HG03432 (cell line): ENCODE data around the gene GRM8.

Experiments
- ATAC-seq: cut with Tn5 transposase; IDR thresholded peaks from one replicate; pipeline ENCODE4 v1.9.1; 2021; ENCODE audit warnings: mild to moderate bottlenecking, moderate library complexity; ENCODE audit not compliant: unreplicated experiment

The GRM8 gene

DNA sequence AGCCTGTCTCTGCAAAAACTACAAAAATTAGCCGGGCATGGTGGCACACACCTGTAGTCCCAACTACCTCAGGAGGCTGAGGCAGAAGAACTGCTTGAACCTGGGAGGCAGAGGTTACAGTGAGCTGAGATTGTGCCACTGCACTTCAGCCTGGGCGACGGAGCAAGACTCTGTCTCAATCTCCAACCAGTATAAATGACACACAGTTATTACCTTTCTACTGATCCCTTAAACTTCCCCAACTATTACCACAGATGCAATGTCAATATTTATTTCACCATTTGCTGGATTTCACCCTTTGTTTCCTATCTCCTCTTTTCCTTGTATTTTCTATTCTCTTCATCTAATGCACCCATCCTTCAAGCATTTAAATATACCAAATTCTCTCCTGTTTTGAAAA is 431.8 kb downstream of the GRM8 start:
- ATAC-seq, result no peak

DNA sequence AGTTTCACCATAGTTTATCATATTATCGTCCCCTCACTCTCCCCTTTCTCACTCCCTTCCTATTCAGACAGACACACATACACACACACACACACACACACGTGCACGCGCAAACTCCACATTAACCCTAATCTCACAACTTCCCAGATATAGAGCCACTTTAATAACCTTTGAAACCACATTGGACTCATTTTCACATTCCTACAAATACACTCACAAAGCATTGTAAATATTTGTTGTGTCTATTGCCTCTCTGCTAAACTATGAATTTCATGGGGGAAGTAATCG is 433.6 kb downstream of the GRM8 start:
- no peak for ATAC-seq

GRCh38 chr7:126818393-126819196 is 434.1 kb downstream of the GRM8 start:
- no peak for ATAC-seq

GRCh38 chr7:126809188-126809587 is 443.6 kb downstream of the GRM8 start:
- ATAC-seq, result no peak

- no peak for ATAC-seq
Observed at GRCh38 chr7:126806614-126807013, 446.1 kb downstream of the GRM8 start.

DNA sequence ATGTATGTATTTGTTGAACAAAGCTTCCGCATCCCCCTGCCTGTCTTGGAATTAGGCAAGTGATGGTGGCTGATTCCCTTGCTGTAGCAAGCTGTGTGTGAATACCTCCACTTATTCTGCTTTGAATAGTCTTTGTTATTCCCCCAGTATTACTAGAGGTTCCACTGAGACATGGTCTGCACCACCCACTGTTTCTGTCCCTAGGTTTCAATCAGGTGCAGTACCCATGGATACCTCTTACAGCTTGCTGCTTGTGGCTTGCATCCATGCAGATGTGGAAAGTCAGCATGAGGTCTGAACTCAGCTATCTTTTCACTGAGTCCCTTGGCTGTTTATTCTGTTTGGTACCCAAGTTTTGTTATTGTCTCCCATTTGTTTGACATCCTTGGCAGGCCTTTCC is 447.4 kb downstream of the GRM8 start:
- no peak for ATAC-seq

DNA sequence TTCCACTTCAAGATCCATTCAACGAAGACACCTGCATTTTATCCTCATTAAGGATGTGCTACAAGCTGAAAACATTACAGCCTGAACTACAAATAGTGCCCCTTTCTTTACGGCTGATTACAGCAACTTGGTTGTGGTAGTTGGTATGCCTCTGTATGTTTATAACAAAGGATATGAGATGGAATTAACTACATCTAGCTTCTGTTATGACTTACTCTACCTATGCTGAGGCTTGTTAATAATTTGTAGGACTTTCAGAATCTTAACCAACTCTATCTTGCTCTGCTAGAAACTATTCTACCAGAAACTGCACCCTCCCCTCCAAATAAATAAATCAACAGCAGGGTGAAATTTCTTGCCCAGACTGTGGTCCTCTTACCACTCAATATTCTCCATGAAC is 448.1 kb downstream of the GRM8 start:
- ATAC-seq, result peak; percentile 79

GRCh38 chr7:126803990-126804389 is 448.8 kb downstream of the GRM8 start:
- no peak for ATAC-seq

GRCh38 chr7:126803060-126803665 is 449.6 kb downstream of the GRM8 start:
- ATAC-seq, result peak; percentile 87

DNA sequence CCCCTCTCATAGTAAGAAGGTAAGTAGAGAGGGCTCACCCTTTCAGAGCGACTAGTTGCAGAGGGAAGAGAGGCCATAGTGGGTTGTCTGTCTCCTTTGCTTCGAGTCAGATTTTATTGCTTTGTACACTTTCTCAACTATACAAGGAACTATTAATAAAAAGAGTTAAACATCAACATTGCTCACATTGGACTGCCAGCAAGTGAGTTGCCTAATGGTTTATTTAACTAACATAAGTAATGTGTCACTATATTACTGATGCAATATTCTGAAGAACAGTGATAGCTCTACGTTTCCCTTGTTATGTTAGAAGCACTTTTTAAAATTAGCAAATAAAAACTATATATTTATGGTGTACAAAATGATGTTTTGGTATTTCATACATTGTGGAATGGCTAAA is 451.0 kb downstream of the GRM8 start:
- ATAC-seq, result no peak

GRCh38 chr7:126799541-126799940 is 453.2 kb downstream of the GRM8 start:
- ATAC-seq, result no peak

GRCh38 chr7:126792521-126792920 is 460.2 kb downstream of the GRM8 start:
- ATAC-seq, result no peak

GRCh38 chr7:126791306-126791705 is 461.4 kb downstream of the GRM8 start:
- ATAC-seq, result no peak

DNA sequence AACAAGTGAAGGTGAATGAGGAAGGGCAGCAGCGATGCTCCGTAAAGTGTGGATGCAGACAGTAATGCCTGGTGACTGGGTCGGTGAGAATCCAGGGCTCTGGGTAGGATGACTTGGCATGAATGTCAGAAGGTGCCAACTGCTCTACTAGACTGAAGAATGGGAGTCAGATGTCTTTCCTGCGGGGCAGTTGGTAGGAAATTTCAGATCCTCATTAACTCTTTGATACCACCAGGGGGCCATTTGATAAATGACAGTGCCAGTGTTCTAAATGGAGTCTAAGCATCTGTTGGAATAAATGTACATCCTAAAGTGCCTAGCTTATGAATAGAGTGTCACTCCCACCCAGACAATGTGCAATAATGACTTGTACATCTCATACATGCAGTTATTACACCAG is 462.0 kb downstream of the GRM8 start:
- ATAC-seq, result no peak

GRCh38 chr7:126783613-126784012 is 469.1 kb downstream of the GRM8 start:
- ATAC-seq, result no peak

DNA sequence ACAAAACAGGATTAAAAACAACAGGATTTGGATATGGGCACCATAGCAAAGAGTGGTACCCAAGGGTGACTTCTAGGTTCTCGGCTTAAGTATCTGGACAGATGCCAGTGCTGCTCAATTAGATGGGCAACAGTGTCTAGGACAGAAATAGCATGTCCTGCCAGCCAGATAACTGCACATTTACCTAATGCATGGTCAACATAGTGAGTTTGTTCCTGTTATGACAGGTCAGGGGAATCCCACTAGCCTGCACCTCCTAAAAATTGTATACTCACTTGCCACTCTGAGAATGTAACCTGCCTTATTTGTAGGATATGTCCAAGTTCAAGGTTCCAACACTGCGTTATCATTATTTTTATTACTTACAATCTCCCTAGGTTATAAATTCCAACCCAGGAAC is 471.7 kb downstream of the GRM8 start:
- ATAC-seq, result peak; percentile 93

DNA sequence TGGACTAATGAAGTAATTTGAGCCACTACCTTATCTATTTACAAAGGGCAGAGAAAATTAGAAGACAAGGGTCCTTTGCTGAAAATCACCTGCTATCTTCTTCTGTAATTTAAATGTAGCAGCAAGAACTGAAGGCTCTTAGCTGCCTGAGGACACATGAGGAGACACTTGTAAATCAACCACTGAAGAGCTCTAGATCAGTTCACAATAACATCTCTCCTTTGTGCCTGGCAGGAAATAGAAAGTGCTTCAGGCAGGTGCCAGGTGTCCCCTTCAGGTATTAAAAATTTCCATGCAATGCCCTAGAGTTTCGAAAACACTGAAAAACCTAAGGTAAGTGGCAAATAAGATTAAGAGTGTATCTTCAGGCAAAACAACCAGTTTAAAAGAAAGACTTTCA is 474.6 kb downstream of the GRM8 start:
- no peak for ATAC-seq

DNA sequence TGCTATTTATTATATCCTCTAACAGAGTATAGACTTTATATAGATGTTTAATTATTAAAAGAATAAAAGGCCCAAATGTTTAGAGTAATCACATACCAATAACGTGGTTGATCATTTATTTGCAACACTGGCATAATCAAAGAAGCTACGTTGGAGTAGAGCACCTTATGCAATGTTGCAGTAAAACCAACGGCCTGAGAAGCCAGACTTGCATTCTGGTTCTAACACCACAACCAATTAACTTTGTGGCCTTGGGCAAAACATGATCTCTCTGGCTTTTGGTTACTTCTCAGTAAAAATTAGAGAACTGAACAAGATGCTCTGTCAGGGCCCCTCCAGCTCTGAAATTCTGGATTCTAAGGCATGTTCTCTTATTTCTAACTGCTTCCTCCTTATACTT is 476.2 kb downstream of the GRM8 start:
- no peak for ATAC-seq

- ATAC-seq, result no peak
Observed at GRCh38 chr7:126774077-126774476, 478.7 kb downstream of the GRM8 start.

DNA sequence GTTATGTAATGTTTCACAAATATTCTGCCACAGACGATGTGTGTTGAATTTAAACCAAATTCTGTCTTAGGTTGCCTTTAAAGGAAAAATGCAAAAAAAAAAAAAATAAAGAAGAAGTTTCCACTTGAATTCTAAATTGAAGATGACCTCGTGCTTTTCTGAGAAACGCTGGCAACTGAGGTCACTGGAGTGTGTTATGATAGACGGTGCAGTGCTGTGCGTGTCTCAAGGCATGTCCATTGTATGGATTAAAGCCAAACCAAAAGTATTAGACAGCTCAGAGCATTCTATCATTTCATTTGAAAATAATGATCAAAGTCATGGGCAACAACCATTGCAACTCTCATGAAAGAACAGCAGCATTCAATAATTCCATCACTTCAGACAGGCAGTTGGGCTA is 483.9 kb downstream of the GRM8 start:
- ATAC-seq, result no peak

GRCh38 chr7:126760914-126761577 is 491.7 kb downstream of the GRM8 start:
- ATAC-seq, result no peak

GRCh38 chr7:126755381-126755780 is 497.4 kb downstream of the GRM8 start:
- no peak for ATAC-seq
